SJSA1 (cell line): ENCODE results near the gene SAXO2. TPM values are rescaled to one million over a fixed set of nuclear protein-coding genes. Genes with fewer than 3 reads are reported as not detected.
"Not testable (repeated sequence)": the region's sequence is repeated elsewhere in the genome, so short reads cannot be mapped to it uniquely, and the experiment has no call there.

Experiments used
- DNase-seq, 2 experiments: peaks; one replicate each; pipeline ENCODE4 v3.0.0-alpha.2; 2015 to 2020; ENCODE audit warnings: low spot score in 2 of 2, low read depth in 1 of 2
- H3K27ac ChIP-seq: fragments of 250-450 bp; sonication (Bioruptor Pico); 2 replicates; pipeline ENCODE4 v1.5.1; 2020; ENCODE audit warnings: mild to moderate bottlenecking, moderate library complexity
- H3K27me3 ChIP-seq: fragments of 250-450 bp; sonication (Bioruptor Pico); replicated peaks from 2 replicates; pipeline ENCODE4 v1.5.1; 2020; ENCODE audit warnings: mild to moderate bottlenecking, moderate library complexity
- H3K36me3 ChIP-seq: fragments of 250-450 bp; sonication (Bioruptor Pico); 2 replicates; pipeline ENCODE4 v1.5.1; 2020; ENCODE audit warnings: mild to moderate bottlenecking
- H3K4me1 ChIP-seq: fragments of 250-450 bp; sonication (Bioruptor Pico); replicated peaks from 2 replicates; pipeline ENCODE4 v1.6.1; 2021; ENCODE audit warnings: mild to moderate bottlenecking
- H3K4me3 ChIP-seq: fragments of 250-450 bp; sonication (Bioruptor Pico); 2 replicates; pipeline ENCODE4 v1.5.1; 2020; ENCODE audit warnings: mild to moderate bottlenecking
- H3K9me3 ChIP-seq: fragments of 250-450 bp; sonication (Bioruptor Pico); replicated peaks from 2 replicates; pipeline ENCODE4 v1.5.1; 2020; ENCODE audit warnings: mild to moderate bottlenecking
- total RNA-seq: library from RNA; depleted of rRNA; stranded (reverse); fragments of >200 nt; shearing (Covaris generic); gene quantifications from 2 replicates; pipeline ENCODE4 v1.2.3, GENCODE V29; 2014; rRNA removed

The SAXO2 gene, protein sequence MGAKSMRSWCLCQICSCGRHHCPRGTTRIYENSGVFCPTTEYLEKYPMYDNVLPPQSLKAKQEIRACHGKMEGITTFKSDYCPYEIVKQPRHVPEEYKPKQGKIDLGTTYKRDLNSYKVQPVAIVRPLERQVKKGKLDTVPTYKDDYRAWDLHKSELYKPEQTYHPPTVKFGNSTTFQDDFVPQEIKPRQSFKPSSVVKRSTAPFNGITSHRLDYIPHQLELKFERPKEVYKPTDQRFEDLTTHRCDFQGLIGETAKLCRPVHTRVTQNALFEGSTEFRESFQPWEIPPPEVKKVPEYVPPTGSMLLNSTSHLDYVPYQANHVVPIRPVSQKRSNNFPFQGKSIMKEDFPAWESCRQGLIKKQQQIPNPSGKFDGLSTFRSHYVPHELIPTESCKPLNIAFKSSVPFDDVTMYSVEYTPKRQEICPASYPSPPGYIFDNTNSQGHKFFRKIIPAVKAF
- 0.66 and 4.0 TPM in 2 replicates for total RNA-seq

- peaks cover 18% of the 10 kb centered on the region for H3K36me3 ChIP-seq
Measured at GRCh38 chr15:82262422-82263026, at the start of gene SAXO2, which contains the start of gene EFL1. Gene SAXO2, plus strand, starts transcription at chr15:82262818. Its CDS starts 62 bp downstream, at chr15:82262880. Gene EFL1, minus strand, starts transcription at chr15:82262734. Its CDS starts 956 bp downstream, at chr15:82261778.

GRCh38 chr15:82216092-82216491 lies 46.5 kb upstream of the SAXO2 start:
- H3K4me1 ChIP-seq, H3K9me3 ChIP-seq, H3K27me3 ChIP-seq, H3K36me3 ChIP-seq, DNase-seq, H3K27ac ChIP-seq, H3K4me3 ChIP-seq: not testable (repeated sequence)

More at GRCh38 chr15:82262422-82263026, at the start of gene SAXO2, which contains the start of gene EFL1:
- Histone ChIP-seq H3K27ac (peak within 1 kb of the TSS; percentile 49), H3K4me1 (peaks cover 9% of the 10 kb centered on the region; the same call in 1 of the 2 replicates), H3K27me3 (no peaks in the 10 kb centered on the region), H3K4me3 (peak within 1 kb of the TSS; percentile 84), H3K9me3 (no peaks in the 10 kb centered on the region)
- peak; percentile 83 to 91 for DNase-seq

GRCh38 chr15:82221535-82221934 lies 41.1 kb upstream of the SAXO2 start:
- H3K27me3 ChIP-seq, H3K4me1 ChIP-seq, DNase-seq, H3K4me3 ChIP-seq, H3K27ac ChIP-seq, H3K9me3 ChIP-seq, H3K36me3 ChIP-seq: not testable (repeated sequence)

DNA sequence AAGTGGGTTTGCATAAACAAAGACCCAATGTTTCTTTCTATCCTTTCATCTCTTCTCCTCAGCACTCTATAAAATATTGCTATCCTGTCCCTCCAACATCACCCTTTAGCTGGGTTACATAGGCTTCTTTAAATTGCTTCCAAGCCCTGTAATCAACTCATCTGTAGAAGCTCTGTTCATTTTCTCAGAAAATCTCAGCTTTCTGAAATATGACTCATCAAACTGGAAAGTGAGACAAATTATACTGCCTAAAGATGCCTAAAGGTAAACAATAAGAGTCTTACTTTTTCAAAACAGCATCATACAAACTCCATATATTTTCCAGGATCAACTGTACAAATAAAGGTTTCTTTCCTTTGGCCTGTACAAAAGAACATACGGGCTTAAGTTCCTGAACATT lies 33.9 kb upstream of the SAXO2 start:
- H3K36me3 ChIP-seq, result no peaks in the 10 kb centered on the region; the same call in 1 of the 2 replicates
- DNase-seq, result no peak
- H3K27me3 ChIP-seq, result no peaks in the 10 kb centered on the region
- no peak overlapping the region for H3K27ac ChIP-seq
- no peaks in the 10 kb centered on the region for H3K4me1 ChIP-seq
- no peaks in the 10 kb centered on the region for H3K9me3 ChIP-seq
- H3K4me3 ChIP-seq, result no peak overlapping the region

GRCh38 chr15:82231233-82231632 lies 31.4 kb upstream of the SAXO2 start:
- H3K27ac ChIP-seq, result no peak overlapping the region
- H3K4me3 ChIP-seq, result no peak overlapping the region
- no peaks in the 10 kb centered on the region for H3K4me1 ChIP-seq
- no peaks in the 10 kb centered on the region for H3K27me3 ChIP-seq
- H3K36me3 ChIP-seq, result no peaks in the 10 kb centered on the region; the same call in 1 of the 2 replicates
- no peak for DNase-seq
- H3K9me3 ChIP-seq, result no peaks in the 10 kb centered on the region

- no peak overlapping the region for H3K4me3 ChIP-seq
- DNase-seq, result no peak
- no peaks in the 10 kb centered on the region for H3K27me3 ChIP-seq
Measured at GRCh38 chr15:82231842-82232241, 30.8 kb upstream of the SAXO2 start.

GRCh38 chr15:82237944-82238534 lies 24.6 kb upstream of the SAXO2 start:
- not testable (repeated sequence) for H3K4me3 ChIP-seq, H3K27me3 ChIP-seq, H3K27ac ChIP-seq, H3K36me3 ChIP-seq, H3K4me1 ChIP-seq, H3K9me3 ChIP-seq, DNase-seq

More at GRCh38 chr15:82231842-82232241, 30.8 kb upstream of the SAXO2 start:
- no peak overlapping the region for H3K27ac ChIP-seq
- no peaks in the 10 kb centered on the region for H3K9me3 ChIP-seq
- H3K36me3 ChIP-seq, result no peaks in the 10 kb centered on the region; the same call in 1 of the 2 replicates
- H3K4me1 ChIP-seq, result no peaks in the 10 kb centered on the region

DNA sequence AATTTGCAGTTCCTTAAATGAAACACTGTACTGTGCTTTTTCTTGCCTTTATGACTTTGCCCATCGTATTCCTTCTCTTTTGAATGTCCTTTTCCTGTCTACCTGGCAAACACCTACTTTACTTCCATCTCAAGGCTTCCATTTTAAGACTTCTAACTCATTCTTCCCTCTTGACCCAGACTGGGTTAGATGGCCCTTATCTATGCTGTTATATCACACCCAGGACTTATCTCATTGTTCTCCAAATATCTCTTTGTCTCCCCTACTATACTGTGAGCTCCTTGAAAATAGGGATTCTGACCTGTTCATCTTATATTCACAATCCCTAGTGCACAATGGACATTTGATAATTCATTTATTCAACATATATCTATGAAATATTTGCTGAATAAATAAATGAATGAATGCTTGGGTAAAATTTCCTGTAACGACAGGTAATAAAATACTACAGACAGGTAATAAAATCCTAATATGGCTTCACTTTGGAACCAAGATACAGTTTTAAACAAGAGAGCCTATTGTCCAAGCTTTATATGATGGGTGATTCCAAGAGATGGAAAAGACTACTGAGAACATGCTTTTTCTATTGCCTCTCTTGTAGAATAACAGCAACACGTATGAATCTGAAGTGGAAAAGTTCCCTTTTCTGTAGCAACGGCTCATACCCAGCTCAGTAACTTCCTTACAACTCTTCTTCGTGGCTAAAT lies 22.8 kb upstream of the SAXO2 start:
- Histone ChIP-seq H3K27ac (no peak overlapping the region), H3K36me3 (peaks cover 7% of the 10 kb centered on the region), H3K4me1 (no peaks in the 10 kb centered on the region), H3K4me3 (no peak overlapping the region), H3K27me3 (no peaks in the 10 kb centered on the region), H3K9me3 (no peaks in the 10 kb centered on the region)
- no peak for DNase-seq

GRCh38 chr15:82241836-82242499 lies 20.6 kb upstream of the SAXO2 start:
- H3K27ac ChIP-seq, H3K9me3 ChIP-seq, H3K27me3 ChIP-seq, H3K4me1 ChIP-seq, H3K36me3 ChIP-seq, DNase-seq, H3K4me3 ChIP-seq: not testable (repeated sequence)

- not testable (repeated sequence) for H3K4me1 ChIP-seq, H3K36me3 ChIP-seq, DNase-seq, H3K27ac ChIP-seq, H3K27me3 ChIP-seq, H3K4me3 ChIP-seq, H3K9me3 ChIP-seq
Measured at GRCh38 chr15:82243644-82244043, 19.0 kb upstream of the SAXO2 start.

DNA sequence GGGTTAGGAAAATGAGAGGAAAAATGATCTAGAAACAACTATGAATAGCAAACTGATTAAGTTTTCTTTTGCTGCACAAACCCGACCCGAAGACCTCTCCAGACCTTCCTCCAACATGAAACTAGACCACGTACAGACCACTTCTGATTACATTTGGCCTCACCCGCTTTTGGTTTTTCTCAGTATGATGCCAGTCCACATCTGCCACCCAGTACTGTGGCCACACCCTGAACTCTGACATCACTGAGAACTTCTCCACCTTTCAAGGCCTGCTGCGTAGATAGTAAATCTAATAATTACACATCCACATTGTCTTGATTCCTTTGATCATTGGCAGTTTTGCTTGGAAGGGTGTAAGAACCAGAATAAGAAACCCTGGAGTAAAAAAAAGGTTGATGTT lies 16.7 kb upstream of the SAXO2 start:
- not testable (repeated sequence) for H3K4me1 ChIP-seq, DNase-seq, H3K36me3 ChIP-seq, H3K27ac ChIP-seq, H3K9me3 ChIP-seq, H3K27me3 ChIP-seq, H3K4me3 ChIP-seq

GRCh38 chr15:82248261-82248660 lies 14.4 kb upstream of the SAXO2 start:
- DNase-seq, H3K27ac ChIP-seq, H3K9me3 ChIP-seq, H3K4me3 ChIP-seq, H3K4me1 ChIP-seq, H3K27me3 ChIP-seq, H3K36me3 ChIP-seq: not testable (repeated sequence)
